Adipose tissue (tissue), 3 donors: ENCODE measurements around the gene OTULIN. TPM values are rescaled to one million over a fixed set of nuclear protein-coding genes. Genes with fewer than 3 reads are reported as not detected.

Experiments
- H3K27ac ChIP-seq: one replicate; pipeline ENCODE4 v1.5.1; 2013; ENCODE audit warnings: low read depth, low read length
- WGBS, 3 donors: extraction: QIAGEN DNeasy Blood & Tissue Kit; methylation state at CpG; one replicate each; pipeline ENCODE4 v1.1.7; 2013; 5-methylcytosine and 5-hydroxymethylcytosine counted together
- polyA plus RNA-seq, 3 donors: library from polyadenylated mRNA; stranded (reverse); fragments of 200-250 nt; gene quantifications; one replicate each; pipeline ENCODE4 v1.2.3, GENCODE V29; 2013
- donor health status: healthy with polysubstance abuse.
- donor health status: Bipolar disorder and iron deficiency.
- donor health status: healthy.

Gene OTULIN
- polyA plus RNA-seq, 3 donors, result 3.2 to 6.0 (median 4.4) TPM

DNA sequence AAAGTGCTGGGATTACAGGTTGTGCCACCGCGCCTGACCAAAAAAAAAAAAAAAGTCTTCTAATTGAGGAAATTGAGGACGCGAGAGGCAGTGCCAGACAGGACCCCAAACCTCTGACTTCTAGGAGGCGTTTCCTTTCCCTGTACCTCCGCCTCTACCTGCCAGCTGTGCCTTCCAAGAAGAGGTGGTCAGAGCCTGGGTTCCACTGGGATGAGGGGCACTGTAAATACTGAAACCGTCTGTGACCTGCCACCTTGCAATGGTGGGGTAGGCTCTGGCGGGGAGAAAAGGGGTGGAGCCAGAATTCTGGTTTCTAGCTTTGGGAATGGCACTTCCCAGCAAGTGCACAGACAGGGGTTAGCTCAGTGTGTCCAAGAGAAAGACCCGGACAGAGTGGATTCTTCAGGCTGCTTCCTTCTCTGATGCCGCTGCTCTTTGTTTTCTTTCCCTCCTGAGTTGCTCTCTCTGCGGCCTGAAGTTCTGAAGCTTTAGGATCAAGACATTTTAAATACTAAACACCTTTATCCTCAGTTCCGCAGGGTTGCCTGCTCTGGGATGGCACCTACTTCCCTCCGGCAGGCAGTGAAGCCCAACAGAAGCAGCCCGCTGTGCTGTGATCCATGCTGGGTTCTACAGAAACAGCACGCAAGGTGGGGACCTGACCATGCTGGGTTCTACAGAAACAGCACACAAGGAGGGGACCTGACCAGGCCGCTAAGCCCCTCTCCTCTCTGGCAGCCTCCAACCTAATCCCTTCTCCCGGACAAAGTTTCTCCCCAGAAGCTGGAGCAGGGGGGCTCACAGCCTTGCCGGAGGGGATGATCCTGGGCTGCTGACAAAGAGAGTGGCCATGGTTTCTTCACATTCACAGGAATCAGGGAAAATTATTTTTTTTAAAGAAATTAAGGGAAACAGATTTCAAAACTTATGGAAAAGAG, 65.2 kb downstream of the OTULIN start:
- 91 to 94% (median 93%) methylated on average over 18 of the region's 18 CpGs for WGBS, 3 donors

DNA sequence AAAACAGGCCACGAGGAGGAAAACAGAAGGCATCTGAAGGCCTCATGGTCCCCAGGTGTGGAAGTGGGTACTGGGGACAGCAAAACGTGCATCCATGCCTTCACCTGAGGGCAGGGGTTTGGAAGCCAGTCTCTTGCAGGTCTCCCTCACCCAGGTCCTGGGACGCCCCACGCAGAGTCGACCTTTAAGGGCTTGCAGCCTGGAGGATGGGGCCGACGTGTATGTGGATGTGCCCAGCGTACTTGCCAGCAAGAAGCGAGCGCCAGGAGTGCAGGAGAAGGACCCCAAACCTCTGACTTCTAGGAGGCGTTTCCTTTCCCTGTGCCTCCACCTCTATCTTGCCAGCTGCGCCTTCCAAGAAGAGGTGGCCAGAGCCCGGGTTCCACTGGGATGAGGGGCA, 65.9 kb downstream of the OTULIN start:
- H3K27ac ChIP-seq, result no peak overlapping the region
- 89 to 95% (median 91%) methylated on average over 13 of the region's 13 CpGs for WGBS, 3 donors

More for the DNA sequence above, 65.2 kb downstream of the OTULIN start:
- no peak overlapping the region for H3K27ac ChIP-seq

DNA sequence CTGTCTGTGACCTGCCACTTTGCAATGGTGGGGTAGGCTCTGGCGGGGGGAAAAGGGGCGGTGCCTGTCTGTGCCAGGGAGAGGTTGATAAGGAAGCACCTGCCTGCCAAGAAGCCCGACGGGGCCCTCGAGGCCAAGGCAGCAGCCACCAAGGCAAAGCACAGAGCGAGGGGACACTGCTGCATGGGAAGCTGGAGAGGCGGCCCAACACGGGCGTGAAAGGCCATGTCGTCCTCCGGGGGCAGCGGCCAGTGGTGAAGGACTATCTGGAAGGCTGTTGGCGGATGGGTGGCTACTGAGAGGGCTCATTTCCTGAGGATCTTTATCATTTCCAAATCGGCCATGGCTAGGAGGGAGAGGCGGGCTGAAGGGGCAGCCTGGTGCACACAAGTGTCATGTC, 66.4 kb downstream of the OTULIN start:
- WGBS, 3 donors, result 68 to 84% (median 83%) methylated on average over 15 of the region's 15 CpGs
- no peak overlapping the region for H3K27ac ChIP-seq

DNA sequence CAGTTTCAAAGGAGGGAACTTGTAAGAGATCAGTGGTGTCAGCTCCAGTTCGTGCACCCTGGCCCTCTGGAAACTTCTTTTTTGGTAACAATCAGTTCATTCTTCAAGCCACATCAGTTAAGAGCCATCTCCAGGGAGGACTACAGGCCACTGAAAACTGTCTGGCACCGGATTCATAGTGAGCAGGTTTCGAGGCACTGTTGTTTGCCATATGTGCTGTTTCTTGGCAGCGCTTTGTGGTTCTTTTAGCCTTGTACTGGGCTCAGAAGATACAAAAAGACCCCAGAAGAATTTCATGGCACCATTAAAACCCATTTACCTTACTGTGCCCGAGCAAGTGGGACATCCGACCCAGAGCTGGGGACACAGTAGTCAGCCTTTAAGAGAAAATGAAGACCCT, 68.5 kb downstream of the OTULIN start:
- H3K27ac ChIP-seq, result no peak overlapping the region
- WGBS, 3 donors, result 91 to 94% (median 92%) methylated on average over 6 of the region's 6 CpGs

DNA sequence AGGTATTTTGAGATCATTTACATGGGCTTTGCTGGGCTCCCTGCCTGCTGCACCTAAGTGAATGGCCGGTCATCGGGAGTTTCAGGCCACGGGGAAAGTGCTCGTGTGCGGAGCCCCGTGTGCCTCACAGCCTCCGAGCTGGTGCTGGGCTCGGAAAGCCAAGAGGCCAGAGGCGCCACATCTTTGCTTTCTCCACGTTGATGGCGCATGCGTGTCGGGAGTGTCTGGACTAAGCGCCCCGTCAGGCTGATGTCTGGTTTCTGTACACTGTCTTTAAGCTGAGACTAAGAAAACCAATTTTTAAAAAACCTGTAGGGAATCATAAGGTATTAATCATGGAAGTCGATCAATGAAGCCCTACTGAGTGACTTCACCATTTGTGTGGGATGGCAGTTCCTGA, 69.1 kb downstream of the OTULIN start:
- H3K27ac ChIP-seq, result no peak overlapping the region
- WGBS, 3 donors, result 92 to 98% (median 97%) methylated on average over 16 of the region's 16 CpGs

DNA sequence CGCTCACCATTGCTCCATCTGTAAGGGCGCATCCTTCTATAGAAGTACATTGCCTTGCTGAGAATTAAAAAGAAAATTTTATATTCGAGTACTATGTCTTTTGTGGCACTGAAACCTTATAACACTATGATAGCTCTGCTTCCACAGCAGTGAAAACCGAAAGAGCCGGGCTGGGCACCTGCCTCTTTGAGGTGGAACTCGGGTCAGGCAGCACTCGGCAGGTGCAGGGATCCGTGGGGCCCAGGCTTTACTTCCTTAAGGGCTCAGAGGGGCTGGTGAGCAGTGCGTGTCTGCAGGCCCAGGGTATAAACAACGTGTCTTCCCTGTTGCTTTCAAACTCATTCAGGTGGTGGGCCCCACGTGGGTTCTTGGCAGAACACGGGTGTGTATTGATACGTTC, 69.9 kb downstream of the OTULIN start:
- H3K27ac ChIP-seq, result no peak overlapping the region
- 90 to 93% (median 91%) methylated on average over 13 of the region's 13 CpGs for WGBS, 3 donors

DNA sequence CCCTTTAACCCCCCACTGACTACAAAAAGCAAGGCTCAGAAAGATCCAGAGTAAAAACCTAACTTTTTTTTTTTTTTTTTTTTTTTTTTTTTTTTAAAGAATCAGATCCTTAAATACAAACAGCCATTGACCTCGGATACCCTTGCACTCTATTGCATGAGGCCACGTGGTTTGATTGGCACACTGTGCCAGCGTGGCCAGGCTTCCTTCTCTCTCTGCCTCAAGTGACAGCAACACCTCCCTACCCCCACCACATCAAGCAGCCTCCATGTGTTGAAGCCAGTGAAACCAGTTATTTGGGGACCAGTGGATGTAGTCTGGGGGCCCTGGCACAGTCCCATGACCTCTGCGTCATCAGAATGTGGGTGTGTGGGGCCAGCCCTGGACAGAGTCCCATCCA, 71.4 kb downstream of the OTULIN start:
- H3K27ac ChIP-seq, result no peak overlapping the region
- 50 to 54% (median 53%) methylated on average over 4 of the region's 4 CpGs for WGBS, 3 donors

DNA sequence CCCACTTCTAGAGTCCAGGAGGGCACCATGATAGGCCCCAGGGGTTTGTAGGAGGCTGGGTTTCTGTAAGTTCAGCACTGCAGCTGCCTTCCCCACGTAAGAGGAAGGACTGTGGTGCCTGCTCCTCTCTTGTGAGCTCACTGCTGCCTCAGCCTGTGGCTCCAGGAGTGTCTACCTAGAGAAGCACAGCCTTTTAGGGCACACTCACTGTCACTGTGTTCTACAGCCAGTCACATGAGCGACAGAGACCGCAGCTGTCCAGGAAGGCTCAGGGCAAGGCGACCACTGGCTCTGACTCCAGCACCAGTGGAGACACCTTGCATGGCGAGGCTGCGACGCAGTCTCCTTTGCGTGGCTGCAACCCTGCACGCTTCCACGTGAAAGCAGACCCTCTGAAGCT, 72.8 kb downstream of the OTULIN start:
- H3K27ac ChIP-seq, result no peak overlapping the region
- WGBS, 3 donors, result 95 to 96% (median 95%) methylated on average over 10 of the region's 10 CpGs

DNA sequence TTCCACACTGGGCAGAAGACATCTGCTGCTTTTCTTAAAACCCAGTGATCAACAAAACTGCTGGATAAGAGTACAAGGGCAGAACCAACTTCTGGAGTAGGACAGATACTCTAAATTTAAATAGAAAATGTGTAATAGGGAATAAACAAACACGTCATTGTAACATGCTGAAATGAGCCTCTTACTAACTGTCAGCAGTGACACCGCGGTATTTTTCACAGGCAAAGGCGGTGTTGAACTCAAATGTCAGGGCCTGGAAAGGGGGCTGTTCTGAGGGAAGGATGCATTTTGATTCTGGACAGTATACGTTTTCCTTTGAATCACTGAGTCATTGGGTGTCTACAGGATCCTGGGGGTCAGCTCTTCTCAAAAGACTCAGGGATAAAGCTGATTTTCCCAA, 73.5 kb downstream of the OTULIN start:
- H3K27ac ChIP-seq, result no peak overlapping the region
- 91 to 97% (median 92%) methylated on average over 5 of the region's 5 CpGs for WGBS, 3 donors

DNA sequence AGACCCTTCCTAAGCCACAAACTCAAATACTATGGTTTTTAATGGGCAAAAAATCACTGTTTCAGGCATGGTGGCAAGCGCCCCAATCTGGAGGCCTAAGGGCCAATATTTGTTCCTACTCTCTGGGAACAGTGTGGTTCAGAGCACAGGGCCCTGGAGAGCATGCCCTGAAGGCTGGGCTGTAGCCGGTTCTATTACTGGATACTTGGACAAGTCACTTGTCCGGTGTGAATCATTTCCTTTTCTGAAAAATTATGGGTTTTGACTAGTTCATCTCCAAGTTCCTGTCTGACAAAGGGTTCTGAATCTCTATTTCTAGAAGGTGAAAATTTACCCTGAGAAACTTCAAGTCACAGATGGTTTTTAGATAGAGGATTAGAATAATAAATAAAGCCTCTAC, 75.0 kb downstream of the OTULIN start:
- no peak overlapping the region for H3K27ac ChIP-seq
- 68 to 87% (median 75%) methylated on average over 3 of the region's 3 CpGs for WGBS, 3 donors

DNA sequence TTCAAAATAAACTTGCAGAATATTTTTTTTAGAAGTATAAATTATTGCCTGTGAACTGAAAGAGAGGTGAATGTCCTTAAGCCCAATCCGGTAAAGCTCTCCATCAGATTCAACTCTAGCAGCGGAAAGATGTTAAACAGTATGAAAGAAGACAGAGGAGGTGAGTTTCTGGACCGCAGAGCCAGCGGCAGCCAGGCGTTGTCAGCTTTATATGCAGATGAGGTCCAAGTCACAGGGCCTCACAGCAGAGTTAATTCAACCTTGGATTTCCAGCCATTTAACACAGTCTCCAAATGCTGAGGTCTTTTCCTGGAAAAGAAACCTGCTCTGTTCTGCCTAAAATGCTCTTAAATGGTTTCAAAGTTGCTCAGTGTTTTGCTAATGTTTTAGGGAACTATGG, 75.5 kb downstream of the OTULIN start:
- H3K27ac ChIP-seq, result no peak overlapping the region
- 83 to 95% (median 84%) methylated on average over 5 of the region's 5 CpGs for WGBS, 3 donors

DNA sequence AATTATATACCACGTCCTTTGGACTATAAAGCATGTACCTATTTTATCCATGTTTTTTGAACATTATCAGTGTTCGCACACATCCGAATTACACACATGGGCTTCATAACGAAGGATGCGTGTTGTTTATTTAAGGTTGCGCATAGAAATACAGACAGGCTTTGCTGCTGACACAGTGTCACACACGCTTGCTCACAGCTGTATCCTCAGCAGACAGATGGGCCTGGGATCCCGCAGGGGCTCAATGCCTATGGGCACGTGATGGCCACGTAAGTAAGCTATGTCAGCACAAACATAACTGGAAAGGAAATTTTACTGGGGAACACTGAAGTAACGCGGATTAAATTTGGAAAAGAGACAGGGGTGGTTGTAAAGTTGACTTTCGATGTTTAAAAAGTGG, 76.6 kb downstream of the OTULIN start:
- H3K27ac ChIP-seq, result no peak overlapping the region
- 94 to 97% (median 97%) methylated on average over 13 of the region's 13 CpGs for WGBS, 3 donors

DNA sequence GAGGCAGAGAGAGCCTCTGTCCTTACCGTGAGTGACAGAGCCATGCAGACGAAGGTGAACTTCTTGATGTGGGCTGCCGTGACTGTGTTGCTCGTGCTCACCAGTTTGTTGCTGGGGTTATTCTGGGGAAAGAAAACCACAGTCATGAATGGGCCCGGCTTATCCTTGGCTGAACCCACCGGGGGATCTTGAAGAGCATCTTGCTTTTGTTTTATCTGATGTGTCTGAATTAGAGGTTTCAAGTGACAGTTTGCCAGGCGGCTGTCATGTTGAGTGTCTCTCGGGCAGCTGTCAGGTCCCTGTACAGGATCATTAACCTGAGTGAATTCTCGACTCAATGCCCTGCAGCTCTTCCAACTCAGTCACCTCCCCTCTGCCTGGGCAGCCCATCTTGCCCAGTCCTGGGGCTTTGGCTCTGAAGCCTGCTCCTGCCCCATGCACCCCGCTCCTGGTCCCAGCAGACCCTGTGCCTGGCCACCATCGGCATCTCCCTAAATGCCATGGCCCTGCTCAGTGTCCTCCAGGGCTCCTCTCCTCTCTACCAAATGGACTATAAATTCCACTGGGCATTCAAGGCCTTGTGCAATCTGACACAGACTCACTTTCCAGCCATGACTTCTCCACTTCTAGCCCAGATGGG, 77.4 kb downstream of the OTULIN start:
- 90 to 95% (median 95%) methylated on average over 11 of the region's 11 CpGs for WGBS, 3 donors

DNA sequence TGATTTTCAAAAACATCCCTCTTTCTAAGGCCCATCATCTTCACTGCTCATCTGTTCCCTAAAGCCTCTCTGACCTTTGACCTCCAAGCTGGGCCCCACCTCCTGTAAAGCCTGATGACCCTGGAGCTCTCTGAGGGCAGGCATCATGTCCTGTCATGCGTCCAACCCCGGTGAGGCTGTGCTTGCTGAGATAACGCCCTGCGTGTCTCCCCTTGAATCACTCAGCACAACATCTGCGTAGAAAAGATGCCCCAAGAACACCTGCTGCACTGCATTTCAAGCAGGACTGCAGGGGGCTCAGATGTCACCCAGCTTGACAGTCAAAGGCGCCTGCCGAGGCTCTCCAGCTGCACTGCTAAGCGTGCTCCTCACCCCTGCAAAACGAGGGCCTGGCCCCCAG, 78.0 kb downstream of the OTULIN start:
- 74 to 85% (median 83%) methylated on average over 9 of the region's 9 CpGs for WGBS, 3 donors
- H3K27ac ChIP-seq, result no peak overlapping the region

More for the DNA sequence above, 77.4 kb downstream of the OTULIN start:
- H3K27ac ChIP-seq, result no peak overlapping the region

DNA sequence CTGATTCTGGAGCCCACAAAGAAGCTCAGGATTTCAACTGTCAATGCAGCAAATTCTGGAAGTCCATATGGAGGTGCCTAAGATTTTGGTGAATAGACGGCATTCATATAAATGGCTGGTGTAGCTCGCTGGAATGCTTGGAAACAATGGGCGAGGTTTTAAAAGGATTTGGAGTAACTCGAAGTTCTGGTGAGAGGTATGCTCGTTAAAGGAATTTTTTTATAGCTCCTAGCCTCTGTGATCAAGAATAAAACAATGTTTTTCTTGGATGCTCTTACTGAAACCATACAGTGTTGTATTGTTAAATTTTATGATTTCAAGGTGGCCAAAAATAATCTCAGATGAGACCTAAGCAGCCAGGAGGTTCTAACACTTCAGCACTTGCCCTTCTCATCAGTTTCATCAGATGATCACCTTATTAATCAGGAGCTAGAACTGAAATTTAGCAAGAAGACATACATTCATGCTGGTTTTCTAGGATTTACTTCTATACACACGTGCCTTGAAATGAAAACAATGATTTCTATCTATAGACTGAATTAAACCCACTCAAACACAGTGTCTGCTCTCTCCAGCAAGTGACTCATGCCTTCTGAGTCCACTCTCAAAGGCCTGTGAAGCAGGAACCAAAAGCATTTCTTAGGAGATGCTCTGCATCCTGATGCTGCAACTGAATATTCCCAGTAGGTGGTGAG, 79.2 kb downstream of the OTULIN start:
- H3K27ac ChIP-seq, result no peak overlapping the region
- 87 to 92% (median 91%) methylated on average over 6 of the region's 6 CpGs for WGBS, 3 donors

DNA sequence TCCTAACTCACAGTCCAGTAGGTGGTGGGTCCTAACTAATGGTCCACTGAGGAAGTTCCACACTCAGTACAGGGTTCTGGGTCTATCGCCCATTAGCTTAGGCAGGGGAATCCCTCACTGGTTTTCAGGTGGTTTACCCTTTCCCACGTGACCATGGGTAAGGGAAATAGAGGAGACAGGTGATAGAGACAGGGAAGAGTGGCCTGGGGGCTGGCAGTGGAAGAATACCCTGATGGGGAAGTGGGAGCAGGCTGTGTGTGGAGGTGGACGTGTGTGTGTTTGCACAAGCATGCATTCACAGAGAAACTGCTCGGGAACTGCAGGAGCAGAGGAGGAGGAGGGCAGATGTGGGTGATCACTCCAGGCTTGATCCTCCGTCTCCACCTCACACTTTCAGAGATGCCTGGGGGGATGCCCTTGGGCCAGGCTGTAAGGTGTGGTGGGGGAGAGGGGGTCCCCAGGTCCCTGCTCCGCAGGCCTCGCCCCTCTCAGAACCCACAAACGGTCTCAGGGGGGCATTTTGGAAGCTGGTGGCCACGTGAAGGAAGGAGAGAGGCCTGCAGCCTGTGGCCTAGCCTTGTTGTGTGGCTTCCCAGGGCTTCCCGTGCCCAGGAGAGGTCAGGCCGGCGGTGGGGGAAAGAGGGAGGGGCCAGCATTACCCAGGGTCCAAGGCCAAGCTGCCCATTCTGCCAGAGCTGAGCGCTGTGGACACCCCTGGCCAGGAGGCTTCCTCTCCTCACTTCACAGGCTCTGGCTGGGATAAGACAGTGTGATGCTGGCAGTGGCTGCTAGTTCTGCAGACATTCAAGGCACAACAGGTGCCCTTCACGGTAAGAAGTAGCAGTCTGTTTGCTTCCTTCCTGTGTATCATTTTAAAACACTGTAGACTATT, 80.0 kb downstream of the OTULIN start:
- H3K27ac ChIP-seq, result no peak overlapping the region
- WGBS, 3 donors, result 69 to 84% (median 83%) methylated on average over 10 to 14 of the region's 14 CpGs

DNA sequence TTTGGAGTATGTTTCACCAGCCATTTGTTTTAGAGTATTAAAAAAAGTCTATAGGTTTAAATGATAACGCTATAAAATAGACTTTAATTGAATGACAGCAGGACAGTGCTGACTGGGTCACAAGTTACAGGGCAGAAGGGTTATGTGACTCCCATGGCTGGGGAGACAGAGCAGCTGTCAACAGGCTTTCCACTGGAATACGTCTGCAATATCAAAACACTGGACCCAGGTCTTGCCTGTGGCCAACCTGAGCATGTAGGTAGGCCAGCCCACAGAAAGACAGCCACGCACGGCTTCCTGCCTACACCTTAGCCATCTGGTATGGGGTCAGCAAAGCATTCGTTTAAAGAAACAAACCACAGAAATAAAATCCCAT, 80.7 kb downstream of the OTULIN start:
- WGBS, 3 donors, result 85 to 88% (median 87%) methylated on average over 5 of the region's 5 CpGs

DNA sequence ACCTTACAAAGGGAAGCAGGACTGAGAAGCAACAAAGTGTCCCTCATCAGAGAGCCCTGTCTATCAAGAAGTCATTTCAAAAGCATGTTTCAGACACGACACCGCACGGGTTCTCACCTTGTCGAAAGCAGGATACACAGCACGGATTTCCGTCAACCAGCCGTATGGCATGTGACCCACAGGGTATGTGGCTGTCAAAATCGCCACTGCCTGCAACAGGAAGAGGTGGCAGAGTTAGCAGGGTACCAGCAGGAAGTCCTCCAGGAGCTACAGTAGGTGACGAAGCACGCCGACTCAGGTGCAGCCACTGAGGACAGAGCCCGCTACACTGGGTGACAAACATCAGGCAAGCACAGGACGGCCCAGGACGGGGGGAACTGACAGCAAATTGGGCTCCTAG, 81.2 kb downstream of the OTULIN start:
- H3K27ac ChIP-seq, result no peak overlapping the region
- WGBS, 3 donors, result 90 to 92% (median 90%) methylated on average over 14 of the region's 14 CpGs

More for the DNA sequence above, 80.7 kb downstream of the OTULIN start:
- no peak overlapping the region for H3K27ac ChIP-seq
